Measurements from ENCODE around the gene TRIP4. TPM values are rescaled to one million over a fixed set of nuclear protein-coding genes. Genes with fewer than 3 reads are reported as not detected.

TRIP4 gene
- total and polyA plus RNA-seq, 12 donors = 5.6 to 56.7 (median 18.2) TPM

DNA sequence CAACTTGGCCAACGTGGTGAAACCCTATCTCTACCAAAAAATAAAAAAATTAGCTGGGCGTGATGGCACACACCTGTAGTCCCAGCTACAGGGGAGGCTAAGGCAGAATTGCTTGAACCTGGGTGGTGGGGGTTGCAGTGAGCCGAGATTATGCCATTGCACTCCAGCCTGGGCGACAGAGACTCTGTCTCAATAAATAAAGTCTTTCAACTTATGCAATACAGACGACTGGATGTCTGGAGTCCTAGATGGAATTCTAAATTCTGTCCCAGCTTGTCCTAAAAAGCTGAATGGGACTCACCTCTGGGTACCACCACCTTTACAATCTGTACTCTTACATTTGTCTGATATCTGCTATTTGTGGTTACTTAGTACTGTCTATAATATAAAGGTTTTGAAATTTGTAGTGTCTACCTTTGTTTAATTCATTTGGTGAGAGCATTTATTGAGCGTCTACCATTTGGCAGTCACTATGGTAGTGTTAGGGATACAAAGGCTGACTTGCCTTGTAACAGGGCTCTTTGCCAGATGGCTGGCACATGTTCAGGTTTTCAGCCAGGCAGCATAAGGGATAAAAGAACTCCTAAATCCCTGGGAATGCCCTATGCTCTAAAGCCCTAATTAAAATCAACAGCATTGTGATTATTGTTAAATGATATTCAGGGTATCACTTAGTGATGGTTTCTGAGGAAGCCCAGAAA lies 65.5 kb downstream of the TRIP4 start:
- Histone ChIP-seq H3K4me1 (replicated peaks in 1 of 2) (peaks cover 0 to 26% of the 10 kb centered on the region in 2 donors), H3K27ac (no peak overlapping the region), H3K27me3 (no peaks in the 10 kb centered on the region), H3K9me3 (replicated peaks in 1 of 3) (no peaks in the 10 kb centered on the region), H3K36me3 (replicated peaks in 1 of 2) (no peaks in the 10 kb centered on the region), H3K4me3 (no peak overlapping the region)
- intact Hi-C loops (cut with DNase I) = no loop called here
- TF ChIP-seq CTCF (IDR thresholded peaks at IDR 0.05) (no peak), POLR2A (IDR thresholded peaks at IDR 0.05) (no peak)
- WGBS, 4 donors = 69 to 76% (median 69%) methylated on average over 6 of the region's 6 CpGs
- DNase-seq = peak; percentile 48 to 82 (median 54)

DNA sequence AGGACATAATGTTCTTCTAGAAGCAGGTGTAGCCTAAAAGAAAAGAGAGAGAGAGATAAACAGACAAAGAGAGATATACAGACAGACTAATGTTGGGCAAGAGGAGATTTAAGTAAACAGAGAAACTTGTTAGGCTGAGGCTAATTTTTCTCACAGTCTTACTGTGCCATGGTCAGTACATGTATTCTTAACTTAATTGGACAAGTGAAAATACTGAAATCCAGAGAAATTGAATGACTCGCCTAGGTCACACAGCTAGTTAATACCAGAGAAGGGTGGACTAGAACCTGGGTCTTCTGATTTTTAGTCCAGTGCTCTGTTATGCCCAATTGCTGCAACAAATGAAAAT lies 66.0 kb downstream of the TRIP4 start:
- Histone ChIP-seq H3K9me3 (replicated peaks in 1 of 3) (no peaks in the 10 kb centered on the region), H3K36me3 (replicated peaks in 1 of 2) (no peaks in the 10 kb centered on the region), H3K4me1 (replicated peaks in 1 of 2) (peaks cover 0 to 26% of the 10 kb centered on the region in 2 donors), H3K27ac (no peak overlapping the region), H3K27me3 (no peaks in the 10 kb centered on the region), H3K4me3 (no peak overlapping the region)
- WGBS, 4 donors = 90 to 97% (median 93%) methylated on average over 1 of the region's 1 CpG
- intact Hi-C loops (cut with DNase I) = no loop called here
- TF ChIP-seq POLR2A (IDR thresholded peaks at IDR 0.05) (no peak), CTCF (IDR thresholded peaks at IDR 0.05) (no peak)
- DNase-seq = no peak

DNA sequence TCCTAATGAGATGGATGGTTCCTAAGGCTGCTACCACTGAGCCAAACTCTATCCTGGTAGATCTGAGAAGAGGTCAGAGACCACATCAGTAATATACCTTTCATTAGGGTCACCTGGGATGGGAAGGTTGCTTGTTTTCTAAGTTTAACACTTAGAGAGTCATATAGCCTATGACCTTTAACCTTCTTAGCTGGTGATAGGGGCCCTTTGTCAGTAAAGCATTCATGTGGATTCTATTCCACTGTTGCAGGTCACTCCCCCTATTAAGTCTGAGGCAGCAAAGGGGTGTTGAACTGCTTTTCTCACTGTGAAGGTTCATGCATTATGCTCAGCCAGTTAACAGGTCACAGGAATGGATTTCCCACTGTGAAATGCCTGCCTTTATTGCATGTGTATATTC lies 66.6 kb downstream of the TRIP4 start:
- H3K27ac ChIP-seq = no peak overlapping the region
- intact Hi-C loops (cut with DNase I) = no loop called here
- TF ChIP-seq CTCF (IDR thresholded peaks at IDR 0.05) = no peak
- no peak for TF ChIP-seq POLR2A (IDR thresholded peaks at IDR 0.05)
- no peak for DNase-seq
- no peaks in the 10 kb centered on the region for H3K27me3 ChIP-seq
- no peaks in the 10 kb centered on the region for H3K36me3 ChIP-seq (replicated peaks in 1 of 2)
- H3K9me3 ChIP-seq (replicated peaks in 1 of 3) = no peaks in the 10 kb centered on the region
- peaks cover 0 to 26% of the 10 kb centered on the region in 2 donors for H3K4me1 ChIP-seq (replicated peaks in 1 of 2)
- H3K4me3 ChIP-seq = no peak overlapping the region

DNA sequence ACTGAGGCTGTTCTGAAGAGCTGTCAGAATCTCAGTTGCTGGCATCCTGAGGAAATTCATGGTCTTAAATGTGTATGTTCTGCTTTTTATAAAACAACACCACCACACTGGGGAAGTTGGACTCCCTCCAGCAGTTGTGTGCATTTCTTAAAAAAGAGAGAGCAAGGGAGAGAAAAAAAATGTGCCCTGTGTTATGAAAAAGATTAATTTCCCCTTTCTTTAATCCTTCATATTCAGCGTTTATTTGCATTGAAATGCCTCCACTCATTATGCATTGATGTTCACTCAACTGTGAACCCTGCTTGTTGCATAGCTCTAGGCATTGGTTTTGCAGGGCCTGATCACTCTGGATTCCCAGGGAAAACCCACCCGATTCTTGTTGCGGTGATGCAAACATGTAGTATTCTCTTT lies 68.3 kb downstream of the TRIP4 start:
- TF ChIP-seq POLR2A (IDR thresholded peaks at IDR 0.05) (no peak), CTCF (IDR thresholded peaks at IDR 0.05) (no peak)
- WGBS, 4 donors = 48 to 77% (median 68%) methylated on average over 3 of the region's 3 CpGs
- Histone ChIP-seq H3K27ac (peak overlapping the region in 2 of 5 donors; percentile 38 to 46), H3K4me3 (no peak overlapping the region), H3K27me3 (no peaks in the 10 kb centered on the region), H3K4me1 (replicated peaks in 1 of 2) (peaks cover 0 to 34% of the 10 kb centered on the region in 2 donors), H3K9me3 (replicated peaks in 1 of 3) (no peaks in the 10 kb centered on the region), H3K36me3 (replicated peaks in 1 of 2) (no peaks in the 10 kb centered on the region)
- intact Hi-C loops (cut with DNase I) = no loop called here
- DNase-seq = peak in 5 of 7 donors; percentile 22 to 55 (median 44)

All from adrenal gland (tissue), 12 donors.